GM12878 (cell line): ENCODE measurements around the gene LRRC75B. TPM values are rescaled to one million over a fixed set of nuclear protein-coding genes. Genes with fewer than 3 reads are reported as not detected.

Experiments used
- ATAC-seq: fragments of 200-7000 bp; cut with Tn5 transposase; 3 replicates; pipeline ENCODE4 v1.9.1; 2020; ENCODE audit warnings: mild to moderate bottlenecking, moderate library complexity
- BruUV-seq: library from RNA; stranded (reverse); fragments of 400-500 nt; replicated peaks from 2 replicates; lab custom pipeline; 2021; lab: Mats Ljungman, UMichigan
- CTCF ChIA-PET: fragments of 300-600 bp; sonication (Branson Sonifier 250); formaldehyde crosslinking; extraction: SDS; loops from one replicate; lab custom pipeline; 2021; ENCODE audit warnings: inconsistent platforms; lab: Yijun Ruan, JAX
- POLR2A ChIA-PET: fragments of 350-600 bp; formaldehyde crosslinking; extraction: SDS; loops from one replicate; lab custom pipeline; 2021; ENCODE audit warnings: inconsistent platforms; lab: Charles Lee
- RAD21 ChIA-PET: fragments of 300-600 bp; sonication (Branson Sonifier 250); formaldehyde crosslinking; loops from one replicate; lab custom pipeline; 2023; ENCODE audit warnings: antibody characterized with exemption; ENCODE audit not compliant: unreplicated experiment; lab: Charles Lee
- SMC1A ChIA-PET: fragments of 300-600 bp; sonication (Branson Sonifier 250); formaldehyde crosslinking; loops from one replicate; lab custom pipeline; 2023; ENCODE audit not compliant: unreplicated experiment, uncharacterized antibody; lab: Charles Lee
- DNase-seq: peaks from one replicate; pipeline ENCODE4 v3.0.0-alpha.2; 2011; ENCODE audit warnings: low read depth, low spot score
- FAIRE-seq: peaks from 3 replicates; lab custom pipeline; 2011; peaks lifted over from hg19 to GRCh38; lab: Jason Lieb, UNC
- H2AFZ ChIP-seq: 2 replicates; pipeline ENCODE4 v1.6.0; 2011; ENCODE audit warnings: low read depth, low read length, control low read depth; ENCODE audit not compliant: control insufficient read depth
- H3K27ac ChIP-seq: 2 replicates; pipeline ENCODE4 v1.5.1; 2011; ENCODE audit warnings: control low read depth; ENCODE audit not compliant: control insufficient read depth, insufficient read depth
- H3K27me3 ChIP-seq, 2 experiments: replicated peaks in 1 of 2; 2 replicates each; pipeline versions ENCODE4 v1.6.0 to v1.6.1; 2011; ENCODE audit warnings: low read length in 1 of 2; ENCODE audit not compliant: control insufficient read depth in 2 of 2, insufficient read depth in 2 of 2
- H3K36me3 ChIP-seq, 2 experiments: 2 replicates each; pipeline ENCODE4 v1.5.1; 2011; ENCODE audit warnings: low read length in 1 of 2; ENCODE audit not compliant: control insufficient read depth in 2 of 2, insufficient read depth in 2 of 2
- H3K4me1 ChIP-seq: 2 replicates; pipeline ENCODE4 v1.6.1; 2011; ENCODE audit warnings: mild to moderate bottlenecking, low read length, moderate library complexity, mixed read lengths; ENCODE audit not compliant: control insufficient read depth, insufficient read depth
- H3K4me2 ChIP-seq: 2 replicates; pipeline ENCODE4 v1.6.0; 2011; ENCODE audit warnings: control low read depth; ENCODE audit not compliant: control insufficient read depth, insufficient read depth
- H3K4me3 ChIP-seq: fragments of 200-600 bp; sonication (generic); 2 replicates; pipeline ENCODE4 v1.5.1; 2016
- H3K79me2 ChIP-seq: 2 replicates; pipeline ENCODE4 v1.6.0; 2011; ENCODE audit warnings: low read length; ENCODE audit not compliant: control insufficient read depth, insufficient read depth
- H3K9ac ChIP-seq: 2 replicates; pipeline ENCODE4 v1.8.0; 2011; ENCODE audit warnings: low read length, control low read depth, mixed read lengths; ENCODE audit not compliant: control insufficient read depth, insufficient read depth
- H3K9me3 ChIP-seq: replicated peaks from 3 replicates; pipeline ENCODE4 v1.5.1; 2011; ENCODE audit warnings: mild to moderate bottlenecking, low read length; ENCODE audit not compliant: control insufficient read depth, insufficient read depth
- H4K20me1 ChIP-seq: 2 replicates; pipeline ENCODE4 v1.6.0; 2011; ENCODE audit not compliant: control insufficient read depth, insufficient read depth
- CREB1 ChIP-seq: IDR thresholded peaks from 2 replicates; pipeline ENCODE4 v1.6.1; 2012; ENCODE audit warnings: low read depth, mild to moderate bottlenecking, inconsistent platforms
- HDAC6 ChIP-seq: fragments of 200-600 bp; sonication (generic); IDR thresholded peaks from one replicate; pipeline ENCODE4 v1.8.0; 2017; ENCODE audit warnings: antibody characterized with exemption; ENCODE audit not compliant: unreplicated experiment
- JUND ChIP-seq: IDR thresholded peaks from 2 replicates; pipeline ENCODE4 v1.6.1; 2012; ENCODE audit warnings: low read depth, mild to moderate bottlenecking, low read length, improper control_type of control experiment, moderate library complexity
- MAX ChIP-seq: IDR thresholded peaks from 2 replicates; pipeline ENCODE4 v1.6.1; 2012; ENCODE audit warnings: low read depth, low read length, improper control_type of control experiment
- MTA3 ChIP-seq: IDR thresholded peaks from 2 replicates; pipeline ENCODE4 v1.6.1; 2012; ENCODE audit warnings: low read length, inconsistent platforms, borderline replicate concordance
- NKRF ChIP-seq: fragments of 450-650 bp; conservative IDR thresholded peaks from 2 replicates; pipeline ENCODE4 v1.6.1; 2017; ENCODE audit warnings: mild to moderate bottlenecking, moderate library complexity
- USF1 ChIP-seq: IDR thresholded peaks from 2 replicates; pipeline ENCODE4 v1.6.1; 2011; ENCODE audit warnings: borderline replicate concordance, low read depth, mild to moderate bottlenecking, moderate library complexity, mixed read lengths, low read length; ENCODE audit not compliant: insufficient read depth; ENCODE audit errors: extremely low read length
- ZNF274 ChIP-seq: IDR thresholded peaks from one replicate; pipeline ENCODE4 v1.8.0; 2011; ENCODE audit not compliant: insufficient read length, insufficient read depth
- WGBS: methylation state at CpG from one replicate; pipeline ENCODE4 v1.1.6; 2016; ENCODE audit warnings: low lambda C conversion rate; ENCODE audit not compliant: insufficient replicate concordance, insufficient coverage; ENCODE audit errors: missing lambda C conversion rate; 5-methylcytosine and 5-hydroxymethylcytosine counted together
- in situ Hi-C: fragments of 300-500 bp; cut with MboI; formaldehyde crosslinking; loops from 9 replicates; pipeline ENCODE4 v1.14.3; 2018; ENCODE audit warnings: mixed read lengths
- intact Hi-C: fragments of 100-400 bp; cut with micrococcal nuclease; formaldehyde crosslinking; loops from one replicate; pipeline ENCODE4 v1.14.2; 2022; ENCODE audit not compliant: unreplicated experiment
- polyA plus RNA-seq, 11 experiments: library from polyadenylated mRNA; depleted of rRNA in 4 of 11; unstranded in 6 of 11; stranded (reverse) in 5 of 11; fragments of >200 nt; fragmentation: Nextera tagmentation in 4 of 11; fragmentation: Illumina TruSeq in 1 of 11; extraction: Ambion mirVana in 4 of 11; extraction: Trizol in 1 of 11; gene quantifications; 1 replicate in 1 of 11; 2 replicates in 10 of 11; pipeline versions ENCODE4 v1.2.1 to v1.2.3, GENCODE V29; 2011 to 2016; ENCODE audit warnings: inconsistent platforms in 2 of 11, missing spikeins in 2 of 11, low read depth in 1 of 11
- total RNA-seq, 4 experiments: library from RNA; depleted of rRNA in 3 of 4; stranded (reverse); fragments of >200 nt in 3 of 4; fragmentation: Illumina TruSeq in 1 of 4; extraction: Trizol in 1 of 4; gene quantifications; 2 replicates each; pipeline versions ENCODE4 v1.2.1 to v1.2.3, GENCODE V29; 2013 to 2021
- TF ChIP-seq, protein P1 (sequence below): IDR thresholded peaks from 2 replicates; pipeline ENCODE4 v1.6.1; 2012; ENCODE audit warnings: low read length, inconsistent platforms
- TF ChIP-seq, protein P2 (sequence below): IDR thresholded peaks from 2 replicates; pipeline ENCODE4 v1.6.1; 2011; ENCODE audit warnings: low read depth, low read length, improper control_type of control experiment, borderline replicate concordance

LRRC75B gene
- total and polyA plus RNA-seq, 10 of the 15 experiments (the other 5 are each of a cell fraction or from before 2014, with no cell fraction given) = 0.09 to 0.98 (median 0.11) TPM; not detected in 3

DNA sequence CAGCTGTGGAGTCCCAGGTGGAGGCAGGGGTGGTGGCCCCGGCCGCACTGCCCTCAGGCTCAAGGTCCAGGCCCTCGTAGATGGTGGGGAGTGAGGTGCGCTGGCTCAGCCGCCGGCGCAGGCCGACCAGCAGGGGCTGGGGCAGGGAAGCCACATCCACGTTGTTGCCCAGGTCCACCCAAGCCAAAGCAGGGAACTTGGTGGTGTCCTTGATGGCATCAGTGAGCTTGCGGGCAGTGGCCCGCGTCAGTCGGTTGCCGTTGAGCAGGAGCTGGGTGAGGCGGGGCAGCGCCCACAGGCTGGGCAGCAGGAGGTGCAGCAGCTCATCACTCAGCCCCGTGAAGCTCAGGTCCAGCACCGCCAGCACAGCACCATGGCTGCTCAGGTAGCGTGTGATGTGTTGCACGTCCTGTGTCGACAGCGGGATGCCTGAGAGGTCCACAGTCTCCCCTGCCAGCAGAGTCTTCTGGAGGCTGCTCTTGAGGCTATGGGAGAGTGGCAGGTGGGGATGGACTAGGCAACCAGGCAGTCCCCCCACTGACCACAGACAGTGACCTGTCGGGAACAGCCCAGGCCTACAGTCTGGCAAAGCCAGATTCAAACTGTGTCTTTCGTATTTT lies 6.8 kb downstream of the LRRC75B start:
- no peak for TF ChIP-seq HDAC6
- TF ChIP-seq, protein P1, sequence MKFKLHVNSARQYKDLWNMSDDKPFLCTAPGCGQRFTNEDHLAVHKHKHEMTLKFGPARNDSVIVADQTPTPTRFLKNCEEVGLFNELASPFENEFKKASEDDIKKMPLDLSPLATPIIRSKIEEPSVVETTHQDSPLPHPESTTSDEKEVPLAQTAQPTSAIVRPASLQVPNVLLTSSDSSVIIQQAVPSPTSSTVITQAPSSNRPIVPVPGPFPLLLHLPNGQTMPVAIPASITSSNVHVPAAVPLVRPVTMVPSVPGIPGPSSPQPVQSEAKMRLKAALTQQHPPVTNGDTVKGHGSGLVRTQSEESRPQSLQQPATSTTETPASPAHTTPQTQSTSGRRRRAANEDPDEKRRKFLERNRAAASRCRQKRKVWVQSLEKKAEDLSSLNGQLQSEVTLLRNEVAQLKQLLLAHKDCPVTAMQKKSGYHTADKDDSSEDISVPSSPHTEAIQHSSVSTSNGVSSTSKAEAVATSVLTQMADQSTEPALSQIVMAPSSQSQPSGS = no peak
- TF ChIP-seq JUND = no peak
- ChIA-PET SMC1A (no interaction called here), RAD21 (no interaction called here), POLR2A (no interaction called here), CTCF (no interaction called here)
- no peaks in the 10 kb centered on the region for H4K20me1 ChIP-seq
- no peaks in the 10 kb centered on the region for H3K9me3 ChIP-seq
- H3K36me3 ChIP-seq = no peaks in the 10 kb centered on the region
- no peak for FAIRE-seq
- H3K4me3 ChIP-seq = no peak overlapping the region
- WGBS = 80% methylated on average over 22 of the region's 24 CpGs
- BruUV-seq = no TSS peak
- H3K9ac ChIP-seq = no peak overlapping the region
- no peak for ATAC-seq
- no peak overlapping the region for H3K4me2 ChIP-seq
- H3K79me2 ChIP-seq = no peaks in the 10 kb centered on the region
- DNase-seq = no peak
- no peak overlapping the region for H3K27ac ChIP-seq
- H2AFZ ChIP-seq = no peak overlapping the region
- H3K4me1 ChIP-seq = no peaks in the 10 kb centered on the region
- H3K27me3 ChIP-seq = no peaks in the 10 kb centered on the region
- in situ Hi-C loops (no loop called here), intact Hi-C loops (no loop called here)

GRCh38 chr22:24585461-24585860 lies 7.4 kb downstream of the LRRC75B start:
- WGBS = 56% methylated on average over 3 of the region's 3 CpGs
- Histone ChIP-seq H3K9ac (no peak overlapping the region), H3K36me3 (no peaks in the 10 kb centered on the region), H4K20me1 (no peaks in the 10 kb centered on the region), H3K79me2 (no peaks in the 10 kb centered on the region), H3K4me2 (no peak overlapping the region), H3K4me3 (no peak overlapping the region), H2AFZ (no peak overlapping the region), H3K27ac (no peak overlapping the region), H3K9me3 (no peaks in the 10 kb centered on the region), H3K4me1 (no peaks in the 10 kb centered on the region), H3K27me3 (no peaks in the 10 kb centered on the region)
- in situ Hi-C loops = no loop called here
- ChIA-PET SMC1A (no interaction called here), CTCF (no interaction called here), POLR2A (no interaction called here), RAD21 (no interaction called here)
- intact Hi-C loops = no loop called here
- FAIRE-seq (no peak), DNase-seq (no peak), ATAC-seq (no peak)
- no TSS peak for BruUV-seq
- TF ChIP-seq, protein P2, sequence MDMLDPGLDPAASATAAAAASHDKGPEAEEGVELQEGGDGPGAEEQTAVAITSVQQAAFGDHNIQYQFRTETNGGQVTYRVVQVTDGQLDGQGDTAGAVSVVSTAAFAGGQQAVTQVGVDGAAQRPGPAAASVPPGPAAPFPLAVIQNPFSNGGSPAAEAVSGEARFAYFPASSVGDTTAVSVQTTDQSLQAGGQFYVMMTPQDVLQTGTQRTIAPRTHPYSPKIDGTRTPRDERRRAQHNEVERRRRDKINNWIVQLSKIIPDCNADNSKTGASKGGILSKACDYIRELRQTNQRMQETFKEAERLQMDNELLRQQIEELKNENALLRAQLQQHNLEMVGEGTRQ = no peak
- TF ChIP-seq USF1 (no peak), CREB1 (no peak), ZNF274 (no peak), MTA3 (no peak), MAX (no peak), NKRF (no peak)
